Measurements from ENCODE around the gene CRYGS.

DNA sequence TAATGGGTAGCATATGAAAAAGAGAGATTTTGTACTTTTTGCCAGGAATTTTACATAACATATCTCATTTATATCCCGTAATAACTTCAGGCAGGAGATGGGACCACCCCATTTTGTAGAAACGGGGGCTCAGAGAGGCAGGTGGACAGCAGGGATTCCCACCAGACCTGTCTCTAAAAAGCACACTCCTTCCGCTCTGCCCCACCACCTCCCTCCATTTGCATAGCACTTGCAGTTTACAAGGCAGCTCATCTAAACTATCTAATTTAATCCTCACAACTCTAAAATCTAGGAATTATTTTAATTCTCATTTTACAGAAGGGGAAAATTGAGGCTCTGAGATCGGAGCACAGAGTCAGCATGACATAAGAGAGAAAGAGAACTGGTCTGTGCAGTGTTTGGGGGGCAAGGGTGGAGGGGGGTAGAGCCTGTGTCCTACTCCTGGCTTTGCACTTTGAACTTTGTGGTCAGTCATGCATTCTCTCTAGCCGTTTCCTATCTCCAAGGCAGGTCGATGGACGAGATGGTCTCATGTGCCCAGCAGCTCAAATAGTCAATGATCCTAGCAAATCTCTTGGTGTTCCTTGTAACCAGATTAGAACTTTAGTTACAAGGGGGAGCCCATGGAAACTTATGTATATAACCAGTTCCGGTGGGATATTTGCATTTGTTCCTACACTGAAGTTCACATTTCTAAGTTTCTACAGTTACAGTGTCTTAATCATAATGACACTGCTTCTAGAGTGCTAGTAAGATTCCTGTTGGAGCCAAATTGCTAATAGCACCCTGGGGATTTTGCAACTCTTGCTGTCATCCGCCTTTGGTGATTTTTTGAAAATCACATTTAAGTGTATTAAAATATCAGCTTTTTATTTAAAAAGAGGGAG is 18.6 kb downstream of the CRYGS start:
- no peak for TF ChIP-seq CTCF (IDR thresholded peaks at IDR 0.05; ENCODE audit: low read length)
- no peak for TF ChIP-seq EZH2phosphoT487 (IDR thresholded peaks at IDR 0.05; ENCODE audit: low read length)
- no peak for TF ChIP-seq EZH2 (optimal IDR thresholded peaks at IDR 0.05; ENCODE audit: low read depth, low read length)

Measured in MM.1S (cell line).